Neural crest cell (in vitro differentiated cells): ENCODE results near the gene UBE3B. TPM values are rescaled to one million over a fixed set of nuclear protein-coding genes. Genes with fewer than 3 reads are reported as not detected.

Experiments
- DNase-seq: peaks from one replicate; pipeline ENCODE4 v3.0.0; 2021; ENCODE audit warnings: low read depth, mixed read lengths, low spot score
- H3K27ac Mint-ChIP-seq: one replicate; pipeline ENCODE4 v1.8.0; 2021; ENCODE audit warnings: mild to moderate bottlenecking, mixed read lengths; ENCODE audit not compliant: unreplicated experiment
- H3K27me3 Mint-ChIP-seq: 2 replicates; pipeline ENCODE4 v1.8.0; 2021; ENCODE audit warnings: low read depth, mild to moderate bottlenecking, mixed read lengths
- H3K36me3 Mint-ChIP-seq: 2 replicates; pipeline ENCODE4 v1.8.0; 2021; ENCODE audit warnings: low read depth, mild to moderate bottlenecking, mixed read lengths
- H3K4me1 Mint-ChIP-seq: 2 replicates; pipeline ENCODE4 v1.8.0; 2021; ENCODE audit warnings: mixed read lengths
- H3K4me3 Mint-ChIP-seq: one replicate; pipeline ENCODE4 v1.8.0; 2021; ENCODE audit warnings: mild to moderate bottlenecking, mixed read lengths
- H3K9me3 Mint-ChIP-seq: 2 replicates; pipeline ENCODE4 v1.8.0; 2021; ENCODE audit warnings: mixed read lengths
- total RNA-seq: library from RNA; stranded (reverse); gene quantifications from 2 replicates; pipeline ENCODE4 v1.2.1, GENCODE V29; 2021
- TF ChIP-seq, protein P1 (sequence below): fragments of 200-600 bp; sonication (generic); conservative IDR thresholded peaks from 2 replicates; pipeline ENCODE4 v1.5.0; 2021; ENCODE audit warnings: antibody characterized with exemption, mild to moderate bottlenecking

The UBE3B gene
- total RNA-seq, 1 donor from 2014 or later, result 35.9 TPM

DNA sequence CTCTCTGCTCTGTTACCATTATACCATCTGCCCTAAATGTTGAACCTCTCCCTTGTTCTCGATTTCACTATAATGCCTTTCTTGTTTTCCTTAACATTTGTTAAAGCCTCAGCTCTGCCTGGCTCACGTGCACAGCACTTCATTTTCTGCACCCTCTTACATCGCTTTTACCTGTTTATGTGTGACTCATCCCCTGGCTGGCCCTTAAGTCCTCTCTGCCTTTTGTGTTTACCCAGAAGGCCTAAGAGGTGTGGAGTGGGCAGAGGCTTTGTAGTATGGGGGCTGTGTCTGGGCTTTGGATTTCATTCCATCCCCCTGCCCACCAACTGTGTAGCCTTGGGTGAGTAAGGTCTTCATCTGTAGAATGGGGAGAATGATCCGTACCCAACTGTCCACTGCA, 36.5 kb downstream of the UBE3B start:
- H3K36me3 Mint-ChIP-seq, result peaks cover 4% of the 10 kb centered on the region
- no peaks in the 10 kb centered on the region for H3K27me3 Mint-ChIP-seq
- TF ChIP-seq, protein P1, sequence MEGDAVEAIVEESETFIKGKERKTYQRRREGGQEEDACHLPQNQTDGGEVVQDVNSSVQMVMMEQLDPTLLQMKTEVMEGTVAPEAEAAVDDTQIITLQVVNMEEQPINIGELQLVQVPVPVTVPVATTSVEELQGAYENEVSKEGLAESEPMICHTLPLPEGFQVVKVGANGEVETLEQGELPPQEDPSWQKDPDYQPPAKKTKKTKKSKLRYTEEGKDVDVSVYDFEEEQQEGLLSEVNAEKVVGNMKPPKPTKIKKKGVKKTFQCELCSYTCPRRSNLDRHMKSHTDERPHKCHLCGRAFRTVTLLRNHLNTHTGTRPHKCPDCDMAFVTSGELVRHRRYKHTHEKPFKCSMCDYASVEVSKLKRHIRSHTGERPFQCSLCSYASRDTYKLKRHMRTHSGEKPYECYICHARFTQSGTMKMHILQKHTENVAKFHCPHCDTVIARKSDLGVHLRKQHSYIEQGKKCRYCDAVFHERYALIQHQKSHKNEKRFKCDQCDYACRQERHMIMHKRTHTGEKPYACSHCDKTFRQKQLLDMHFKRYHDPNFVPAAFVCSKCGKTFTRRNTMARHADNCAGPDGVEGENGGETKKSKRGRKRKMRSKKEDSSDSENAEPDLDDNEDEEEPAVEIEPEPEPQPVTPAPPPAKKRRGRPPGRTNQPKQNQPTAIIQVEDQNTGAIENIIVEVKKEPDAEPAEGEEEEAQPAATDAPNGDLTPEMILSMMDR, result no peak
- no peak overlapping the region for H3K4me3 Mint-ChIP-seq
- no peaks in the 10 kb centered on the region for H3K9me3 Mint-ChIP-seq
- H3K4me1 Mint-ChIP-seq, result peaks cover 3% of the 10 kb centered on the region
- H3K27ac Mint-ChIP-seq, result no peak overlapping the region
- no peak for DNase-seq

DNA sequence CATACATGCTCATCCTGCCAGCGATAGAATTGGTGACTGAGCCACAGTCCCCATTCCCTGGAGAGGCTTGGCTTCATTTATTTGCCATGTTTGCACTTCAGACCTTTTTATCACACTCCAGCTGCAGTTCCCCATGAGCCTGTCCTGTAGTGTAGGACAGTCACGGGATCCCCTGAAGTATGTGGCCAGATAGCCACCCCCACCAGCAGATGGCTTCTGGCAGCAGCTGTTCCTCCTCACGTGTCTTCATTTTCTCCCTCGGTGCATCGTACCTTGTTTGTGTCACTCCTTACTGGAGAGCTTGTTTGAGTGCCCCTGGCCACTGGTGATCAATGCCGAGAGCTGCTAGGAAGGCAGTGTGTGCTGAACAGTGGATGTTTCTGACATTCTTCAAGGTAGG, 40.2 kb downstream of the UBE3B start:
- Mint-ChIP-seq H3K9me3 (no peaks in the 10 kb centered on the region), H3K27ac (peak overlapping the region; percentile 3), H3K4me1 (peaks cover 6% of the 10 kb centered on the region), H3K27me3 (no peaks in the 10 kb centered on the region), H3K36me3 (peaks cover 6% of the 10 kb centered on the region), H3K4me3 (no peak overlapping the region)
- DNase-seq, result no peak
- TF ChIP-seq, protein P1, result no peak

DNA sequence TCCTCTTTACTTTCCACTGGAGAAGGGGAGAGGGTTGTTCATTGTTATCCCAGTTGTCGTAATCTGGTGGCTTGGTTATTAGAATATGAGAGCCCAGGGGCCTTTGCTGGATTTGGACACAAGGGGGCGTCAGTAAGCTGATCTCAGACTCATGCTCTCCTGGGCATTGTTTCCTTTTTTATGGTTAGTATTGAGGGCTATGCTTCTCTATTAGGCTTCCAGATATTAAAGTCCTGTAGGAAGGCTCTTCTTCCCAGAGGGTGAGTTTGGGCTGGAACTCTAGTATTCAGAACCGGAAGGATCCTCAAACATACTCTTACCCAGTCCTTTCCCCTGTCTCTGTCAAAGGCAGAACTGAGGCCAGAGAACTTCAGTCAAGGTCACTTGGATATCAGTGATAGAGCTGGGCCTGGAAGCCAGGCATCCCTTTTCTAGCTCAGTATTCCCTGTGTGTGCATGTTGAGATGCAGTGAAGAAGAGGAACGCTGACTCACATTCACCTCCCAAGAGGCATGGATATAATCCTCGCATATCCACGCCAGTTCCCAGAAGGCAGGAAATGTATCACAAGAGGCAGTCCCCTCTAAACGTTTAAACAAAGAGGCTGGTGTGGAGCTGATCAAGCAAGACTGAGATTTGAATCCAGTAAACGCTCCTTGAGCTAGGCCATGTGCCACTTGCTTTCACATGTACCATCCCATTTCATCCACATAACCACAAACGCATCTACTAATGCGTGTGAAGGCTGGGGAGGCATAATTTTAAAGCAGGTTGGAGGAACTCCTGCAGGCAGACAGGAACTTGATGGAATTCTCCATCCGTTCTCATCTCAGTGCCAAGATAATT, 41.6 kb downstream of the UBE3B start:
- TF ChIP-seq, protein P1, result peak; percentile 92
- Mint-ChIP-seq H3K9me3 (no peaks in the 10 kb centered on the region), H3K36me3 (peaks cover 10% of the 10 kb centered on the region), H3K4me1 (peaks cover 7% of the 10 kb centered on the region), H3K27ac (peak overlapping the region; percentile 58), H3K4me3 (no peak overlapping the region), H3K27me3 (no peaks in the 10 kb centered on the region)
- DNase-seq, result peak; percentile 79

DNA sequence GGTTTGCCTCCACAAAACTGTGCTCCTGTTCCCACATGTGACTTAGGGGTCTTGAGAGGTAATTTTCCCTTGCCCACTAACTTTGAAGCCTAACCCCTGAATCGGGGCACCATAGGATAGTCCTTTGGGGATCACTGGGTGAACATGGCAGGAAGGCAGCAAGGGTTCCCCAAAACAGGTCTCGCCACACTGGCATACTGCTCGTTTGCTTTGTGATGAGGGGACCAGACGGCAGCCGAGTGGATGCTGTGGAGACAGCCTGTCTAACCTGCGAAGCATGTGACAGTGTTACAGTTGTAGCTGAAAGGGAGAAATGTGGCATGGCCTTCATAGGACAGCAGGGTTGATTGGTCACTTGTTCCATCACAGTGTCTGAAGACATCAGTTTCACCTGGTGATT, 42.4 kb downstream of the UBE3B start:
- Mint-ChIP-seq H3K36me3 (peaks cover 6% of the 10 kb centered on the region), H3K9me3 (no peaks in the 10 kb centered on the region), H3K4me3 (no peak overlapping the region), H3K4me1 (peaks cover 15% of the 10 kb centered on the region), H3K27ac (peak overlapping the region; percentile 51), H3K27me3 (no peaks in the 10 kb centered on the region)
- no peak for DNase-seq
- TF ChIP-seq, protein P1, result no peak

GRCh38 chr12:109521831-109522230, 44.4 kb downstream of the UBE3B start:
- no peak for DNase-seq
- TF ChIP-seq, protein P1, result no peak
- no peaks in the 10 kb centered on the region for H3K9me3 Mint-ChIP-seq
- peaks cover 6% of the 10 kb centered on the region for H3K36me3 Mint-ChIP-seq
- H3K27ac Mint-ChIP-seq, result peak overlapping the region; percentile 19
- H3K4me3 Mint-ChIP-seq, result no peak overlapping the region
- no peaks in the 10 kb centered on the region for H3K27me3 Mint-ChIP-seq
- H3K4me1 Mint-ChIP-seq, result peaks cover 19% of the 10 kb centered on the region
